Breast epithelium (tissue), 4 donors: ENCODE measurements around the gene MYO1E. TPM values are rescaled to one million over a fixed set of nuclear protein-coding genes. Genes with fewer than 3 reads are reported as not detected.

Experiments used
- DNase-seq, 2 donors: peaks; one replicate each; pipeline ENCODE4 v3.0.0-alpha.2; 2019; ENCODE audit warnings: low spot score in 2 of 2
- H3K27ac ChIP-seq, 2 donors: fragments of 200-600 bp; sonication (generic) in 1 of 2; one replicate each; pipeline ENCODE4 v1.5.1; 2016 to 2019; ENCODE audit warnings: mild to moderate bottlenecking in 1 of 2
- H3K27me3 ChIP-seq, 2 donors: fragments of 200-600 bp; sonication (generic) in 1 of 2; one replicate each; pipeline versions ENCODE4 v1.5.1 to v1.6.0; 2017 to 2019; ENCODE audit warnings: control low read depth in 1 of 2, mild to moderate bottlenecking in 1 of 2
- H3K36me3 ChIP-seq: fragments of 200-600 bp; one replicate; pipeline ENCODE4 v1.5.1; 2019
- H3K4me1 ChIP-seq, 2 donors: fragments of 200-600 bp; sonication (generic); one replicate each; pipeline ENCODE4 v1.5.1; 2016 to 2019; ENCODE audit warnings: control low read depth in 1 of 2
- H3K4me3 ChIP-seq, 3 donors: fragments of 200-600 bp; sonication (generic); 1 replicate in 2 of 3; 2 replicates in 1 of 3; pipeline ENCODE4 v1.5.1; 2016 to 2019; ENCODE audit warnings: mild to moderate bottlenecking in 3 of 3, moderate library complexity in 2 of 3
- H3K9me3 ChIP-seq, 2 donors: fragments of 200-600 bp; sonication (generic) in 1 of 2; one replicate each; pipeline ENCODE4 v1.5.1; 2016 to 2019; ENCODE audit warnings: control low read depth in 1 of 2
- CTCF ChIP-seq, 3 donors: fragments of 450-650 bp; IDR thresholded peaks; one replicate each; pipeline ENCODE4 v1.5.1; 2016 to 2017; ENCODE audit warnings: antibody characterized with exemption in 3 of 3, mild to moderate bottlenecking in 3 of 3, moderate library complexity in 3 of 3
- POLR2A ChIP-seq: fragments of 450-650 bp; IDR thresholded peaks from one replicate; pipeline ENCODE4 v1.6.1; 2016; ENCODE audit warnings: antibody characterized with exemption, mild to moderate bottlenecking, moderate library complexity
- POLR2AphosphoS5 ChIP-seq, 3 donors: sonication (generic); formaldehyde crosslinking; IDR thresholded peaks; one replicate each; pipeline ENCODE4 v1.6.1; 2017; ENCODE audit warnings: antibody characterized with exemption in 3 of 3
- intact Hi-C: fragments of 100-400 bp; cut with DNase I; formaldehyde crosslinking; loops from one replicate; pipeline ENCODE4 v1.15.1; 2023; ENCODE audit warnings: low total_unique reads
- total RNA-seq, 3 donors: library from RNA; depleted of rRNA; stranded (reverse); fragments of >200 nt; gene quantifications; one replicate each; pipeline ENCODE4 v1.1.0, GENCODE V29; 2016

Gene MYO1E
- total RNA-seq, 3 donors from 2014 or later, result 51.5 to 76.1 (median 68.6) TPM

- Histone ChIP-seq H3K4me3 (no peak overlapping the region), H3K27me3 (no peaks in the 10 kb centered on the region), H3K36me3 (peaks cover 10% of the 10 kb centered on the region), H3K27ac (no peak overlapping the region), H3K4me1 (no peaks in the 10 kb centered on the region), H3K9me3 (peaks cover 0 to 3% of the 10 kb centered on the region in 2 donors)
- TF ChIP-seq CTCF (IDR thresholded peaks at IDR 0.05) (peak in 1 of 3 donors; percentile 9), POLR2A (no peak), POLR2AphosphoS5 (IDR thresholded peaks at IDR 0.05) (no peak)
- intact Hi-C loops, result no loop called here
- DNase-seq, result no peak
Observed at GRCh38 chr15:59185725-59186124, 186.9 kb downstream of the MYO1E start.

GRCh38 chr15:59180945-59181600 is 191.6 kb downstream of the MYO1E start:
- no peak for DNase-seq
- H3K4me3 ChIP-seq, result no peak overlapping the region
- no peaks in the 10 kb centered on the region for H3K27me3 ChIP-seq
- no peak overlapping the region for H3K27ac ChIP-seq
- peaks cover 0 to 3% of the 10 kb centered on the region in 2 donors for H3K9me3 ChIP-seq
- no peaks in the 10 kb centered on the region for H3K4me1 ChIP-seq
- no peaks in the 10 kb centered on the region for H3K36me3 ChIP-seq
- intact Hi-C loops, result no loop called here
- TF ChIP-seq POLR2A (no peak), CTCF (IDR thresholded peaks at IDR 0.05) (no peak), POLR2AphosphoS5 (IDR thresholded peaks at IDR 0.05) (no peak)

DNA sequence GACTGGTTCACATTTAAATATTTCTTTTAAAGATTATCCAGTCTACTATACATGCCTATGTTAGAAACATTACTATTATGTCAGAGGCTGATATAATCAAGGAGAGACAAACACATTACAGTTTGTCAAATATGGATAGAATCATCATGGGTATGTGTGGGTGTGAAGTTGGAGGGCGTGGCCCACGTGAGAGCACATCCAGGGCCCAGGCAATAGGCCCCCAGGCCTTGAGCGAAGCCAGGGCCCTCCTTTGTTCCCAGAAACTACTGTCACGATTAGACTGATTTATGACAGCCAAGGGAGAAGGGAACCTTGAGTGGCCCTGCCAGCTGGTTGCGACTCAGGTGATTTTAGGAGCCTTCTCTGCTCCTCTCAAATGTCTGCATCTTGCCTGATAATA is 193.0 kb downstream of the MYO1E start:
- intact Hi-C loops, result no loop called here
- Histone ChIP-seq H3K9me3 (peaks cover 0 to 3% of the 10 kb centered on the region in 2 donors), H3K27me3 (no peaks in the 10 kb centered on the region), H3K4me1 (peaks cover 0 to 7% of the 10 kb centered on the region in 2 donors), H3K36me3 (no peaks in the 10 kb centered on the region), H3K27ac (no peak overlapping the region), H3K4me3 (no peak overlapping the region)
- no peak for DNase-seq
- no peak for TF ChIP-seq CTCF (IDR thresholded peaks at IDR 0.05)
- no peak for TF ChIP-seq POLR2AphosphoS5 (IDR thresholded peaks at IDR 0.05)
- no peak for TF ChIP-seq POLR2A

- H3K27me3 ChIP-seq, result no peaks in the 10 kb centered on the region
- H3K4me3 ChIP-seq, result no peak overlapping the region
- H3K4me1 ChIP-seq, result peaks cover 0 to 7% of the 10 kb centered on the region in 2 donors
- intact Hi-C loops, result no loop called here
- H3K27ac ChIP-seq, result peak overlapping the region; percentile 25 to 73
- no peak for DNase-seq
- no peak for TF ChIP-seq POLR2AphosphoS5 (IDR thresholded peaks at IDR 0.05)
- no peak for TF ChIP-seq CTCF (IDR thresholded peaks at IDR 0.05)
- no peak for TF ChIP-seq POLR2A
- peaks cover 0 to 3% of the 10 kb centered on the region in 2 donors for H3K9me3 ChIP-seq
- H3K36me3 ChIP-seq, result no peaks in the 10 kb centered on the region
Observed at GRCh38 chr15:59178151-59178695, 194.4 kb downstream of the MYO1E start.

- no peaks in the 10 kb centered on the region for H3K36me3 ChIP-seq
- peaks cover 0 to 7% of the 10 kb centered on the region in 2 donors for H3K4me1 ChIP-seq
- no peak overlapping the region for H3K4me3 ChIP-seq
- TF ChIP-seq POLR2AphosphoS5 (IDR thresholded peaks at IDR 0.05) (no peak), CTCF (IDR thresholded peaks at IDR 0.05) (no peak), POLR2A (no peak)
- peak overlapping the region in 1 of 2 donors; percentile 73 for H3K27ac ChIP-seq
- peaks cover 0 to 2% of the 10 kb centered on the region in 2 donors for H3K9me3 ChIP-seq
- no peak for DNase-seq
- H3K27me3 ChIP-seq, result no peaks in the 10 kb centered on the region
- intact Hi-C loops, result no loop called here
Observed at GRCh38 chr15:59177317-59177660, 195.4 kb downstream of the MYO1E start.
